Vagina (tissue), 2 donors: ENCODE results near the gene VLDLR.

ENCODE experiments used
- CTCF ChIP-seq, 3 experiments: fragments of 450-650 bp in 2 of 3; fragments of 200-600 bp in 1 of 3; sonication (generic) in 1 of 3; IDR thresholded peaks; one replicate each; pipeline ENCODE4 v1.5.1; 2017 to 2019; ENCODE audit warnings: antibody characterized with exemption in 3 of 3, mild to moderate bottlenecking in 2 of 3, moderate library complexity in 2 of 3
- POLR2AphosphoS5 ChIP-seq, 2 donors: sonication (generic); formaldehyde crosslinking; IDR thresholded peaks; one replicate each; pipeline ENCODE4 v1.9.0; 2017; ENCODE audit warnings: antibody characterized with exemption in 2 of 2, mild to moderate bottlenecking in 2 of 2, low read depth in 1 of 2; ENCODE audit not compliant: insufficient read depth in 1 of 2

DNA sequence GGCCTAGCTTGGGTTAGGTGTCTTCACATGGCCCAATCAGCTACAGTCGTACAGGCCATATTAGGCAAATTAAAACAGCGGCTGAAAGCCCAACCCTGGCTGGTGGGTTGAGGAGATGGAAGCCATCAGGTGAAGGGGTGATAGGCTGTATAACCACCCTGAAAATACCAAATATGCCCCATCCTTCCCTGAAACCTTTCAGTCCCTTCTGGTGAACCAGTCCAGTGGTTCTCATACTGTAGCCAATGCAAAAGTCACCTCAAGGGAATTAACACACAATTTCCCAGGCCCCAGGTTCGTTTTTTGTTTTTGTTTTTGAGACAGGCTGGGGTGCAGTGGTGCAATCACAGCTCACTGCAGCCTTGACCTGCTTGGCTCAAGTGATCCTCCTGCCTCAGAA, 75.9 kb downstream of the VLDLR start:
- no peak for TF ChIP-seq CTCF (IDR thresholded peaks at IDR 0.05)
- no peak for TF ChIP-seq POLR2AphosphoS5 (IDR thresholded peaks at IDR 0.05; ENCODE audit: insufficient read depth in 1 of 2, low read depth in 1 of 2)
